Stomach (tissue), 9 donors: ENCODE measurements around the gene COA8. TPM values are rescaled to one million over a fixed set of nuclear protein-coding genes. Genes with fewer than 3 reads are reported as not detected.

Experiments
- DNase-seq, 2 donors: peaks; one replicate each; pipeline versions ENCODE4 v3.0.0 to v3.0.0-alpha.2; 2013 to 2019
- H3K27ac ChIP-seq, 5 donors: fragments of 200-600 bp in 4 of 5; sonication (generic) in 4 of 5; one replicate each; pipeline ENCODE4 v1.5.1; 2013 to 2019; ENCODE audit warnings: mild to moderate bottlenecking in 1 of 5, moderate library complexity in 1 of 5
- H3K27me3 ChIP-seq, 3 donors: fragments of 200-600 bp; sonication (generic); one replicate each; pipeline ENCODE4 v1.5.1; 2017 to 2019; ENCODE audit warnings: mixed run types in 1 of 3
- H3K36me3 ChIP-seq, 4 donors: fragments of 200-600 bp; sonication (generic); 1 replicate in 3 of 4; 2 replicates in 1 of 4; pipeline ENCODE4 v1.5.1; 2016 to 2019
- H3K4me1 ChIP-seq, 4 donors: fragments of 200-600 bp; sonication (generic); one replicate each; pipeline ENCODE4 v1.5.1; 2016 to 2019
- H3K4me3 ChIP-seq, 4 donors: fragments of 200-600 bp; sonication (generic) in 3 of 4; one replicate each; pipeline ENCODE4 v1.5.1; 2016 to 2019; ENCODE audit warnings: mild to moderate bottlenecking in 1 of 4
- H3K9me3 ChIP-seq, 4 donors: fragments of 200-600 bp; sonication (generic); one replicate each; pipeline ENCODE4 v1.5.1; 2016 to 2019
- EP300 ChIP-seq: sonication (generic); formaldehyde crosslinking; IDR thresholded peaks from one replicate; pipeline ENCODE4 v1.6.1; 2017; ENCODE audit warnings: antibody characterized with exemption
- POLR2A ChIP-seq, 4 donors: fragments of 450-650 bp; IDR thresholded peaks; one replicate each; pipeline ENCODE4 v1.6.1; 2016; ENCODE audit warnings: antibody characterized with exemption in 4 of 4, control low read depth in 2 of 4, mild to moderate bottlenecking in 1 of 4, moderate library complexity in 1 of 4
- POLR2AphosphoS5 ChIP-seq, 3 donors: sonication (generic); formaldehyde crosslinking; IDR thresholded peaks; one replicate each; pipeline ENCODE4 v1.6.1; 2016; ENCODE audit warnings: antibody characterized with exemption in 3 of 3
- WGBS, 5 donors: extraction: QIAGEN DNeasy Blood & Tissue Kit in 3 of 5; methylation state at CpG; one replicate each; pipeline versions ENCODE4 v1.1.5 to v1.1.7; 2013 to 2018; 5-methylcytosine and 5-hydroxymethylcytosine counted together
- intact Hi-C: fragments of 100-400 bp; cut with DNase I; formaldehyde crosslinking; loops from one replicate; pipeline ENCODE4 v1.15.1; 2023; ENCODE audit warnings: low total_unique reads
- polyA plus RNA-seq, 3 donors: library from polyadenylated mRNA; stranded (reverse); fragments of 200-250 nt; gene quantifications; one replicate each; pipeline ENCODE4 v1.2.3, GENCODE V29; 2013
- total RNA-seq, 5 donors: library from RNA; depleted of rRNA; stranded (reverse); fragments of >200 nt; gene quantifications; one replicate each; pipeline versions ENCODE4 v1.1.0 to v1.2.3, GENCODE V29; 2014 to 2016
- TF ChIP-seq, protein P1 (sequence below), 7 experiments: fragments of 450-650 bp in 4 of 7; fragments of 200-600 bp in 3 of 7; sonication (generic) in 3 of 7; IDR thresholded peaks; one replicate each; pipeline ENCODE4 v1.5.1; 2016 to 2019; ENCODE audit warnings: antibody characterized with exemption in 7 of 7, control low read depth in 2 of 7, mild to moderate bottlenecking in 1 of 7
- donor health status: healthy with polysubstance abuse.
- donor health status: Bipolar disorder and iron deficiency.
- donor health status: healthy.

Gene COA8
- total and polyA plus RNA-seq, 8 donors = 6.4 to 96.5 (median 21.0) TPM

GRCh38 chr14:103545915-103546651, 16.7 kb upstream of the COA8 start:
- peaks cover 0 to 7% (median 0%) of the 10 kb centered on the region in 3 donors for H3K27me3 ChIP-seq
- TF ChIP-seq EP300 = no peak
- no peak for TF ChIP-seq POLR2AphosphoS5 (IDR thresholded peaks at IDR 0.05)
- no peak for TF ChIP-seq POLR2A (IDR thresholded peaks at IDR 0.05)
- TF ChIP-seq, protein P1, sequence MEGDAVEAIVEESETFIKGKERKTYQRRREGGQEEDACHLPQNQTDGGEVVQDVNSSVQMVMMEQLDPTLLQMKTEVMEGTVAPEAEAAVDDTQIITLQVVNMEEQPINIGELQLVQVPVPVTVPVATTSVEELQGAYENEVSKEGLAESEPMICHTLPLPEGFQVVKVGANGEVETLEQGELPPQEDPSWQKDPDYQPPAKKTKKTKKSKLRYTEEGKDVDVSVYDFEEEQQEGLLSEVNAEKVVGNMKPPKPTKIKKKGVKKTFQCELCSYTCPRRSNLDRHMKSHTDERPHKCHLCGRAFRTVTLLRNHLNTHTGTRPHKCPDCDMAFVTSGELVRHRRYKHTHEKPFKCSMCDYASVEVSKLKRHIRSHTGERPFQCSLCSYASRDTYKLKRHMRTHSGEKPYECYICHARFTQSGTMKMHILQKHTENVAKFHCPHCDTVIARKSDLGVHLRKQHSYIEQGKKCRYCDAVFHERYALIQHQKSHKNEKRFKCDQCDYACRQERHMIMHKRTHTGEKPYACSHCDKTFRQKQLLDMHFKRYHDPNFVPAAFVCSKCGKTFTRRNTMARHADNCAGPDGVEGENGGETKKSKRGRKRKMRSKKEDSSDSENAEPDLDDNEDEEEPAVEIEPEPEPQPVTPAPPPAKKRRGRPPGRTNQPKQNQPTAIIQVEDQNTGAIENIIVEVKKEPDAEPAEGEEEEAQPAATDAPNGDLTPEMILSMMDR (IDR thresholded peaks at IDR 0.05) = no peak
- H3K4me3 ChIP-seq = no peak overlapping the region
- intact Hi-C loops = loop anchor here (2.0 to 10.0 kb wide), 2 partner anchors 27 to 51 kb away; no protein-coding TSS in a partner anchor
- no peaks in the 10 kb centered on the region for H3K9me3 ChIP-seq
- H3K27ac ChIP-seq = no peak overlapping the region
- DNase-seq = peak in 1 of 2 donors; percentile 21
- 78 to 84% (median 82%) methylated on average over 7 to 27 of the region's 27 CpGs for WGBS, 5 donors
- peaks cover 59 to 85% (median 65%) of the 10 kb centered on the region in 4 donors for H3K4me1 ChIP-seq
- no peaks in the 10 kb centered on the region for H3K36me3 ChIP-seq

- Histone ChIP-seq H3K27me3 (peaks cover 0 to 6% (median 0%) of the 10 kb centered on the region in 3 donors), H3K9me3 (no peaks in the 10 kb centered on the region), H3K36me3 (no peaks in the 10 kb centered on the region), H3K4me3 (no peak overlapping the region), H3K4me1 (peaks cover 53 to 85% (median 62%) of the 10 kb centered on the region in 4 donors), H3K27ac (no peak overlapping the region)
- WGBS, 5 donors = 17 to 27% (median 22%) methylated on average over 6 to 21 of the region's 21 CpGs
- DNase-seq = peak; percentile 80 to 89
- TF ChIP-seq, protein P1 (IDR thresholded peaks at IDR 0.05) = peak in 5 of 7 experiments; percentile 80 to 97 (median 90)
- TF ChIP-seq POLR2AphosphoS5 (IDR thresholded peaks at IDR 0.05) = peak in 1 of 3 donors; percentile 71
- no peak for TF ChIP-seq EP300
- intact Hi-C loops = loop anchor here (2.0 to 10.0 kb wide), 2 partner anchors 28 to 52 kb away; no protein-coding TSS in a partner anchor
These were observed 15.9 kb upstream of the COA8 start for GRCh38 chr14:103546652-103547454.

DNA sequence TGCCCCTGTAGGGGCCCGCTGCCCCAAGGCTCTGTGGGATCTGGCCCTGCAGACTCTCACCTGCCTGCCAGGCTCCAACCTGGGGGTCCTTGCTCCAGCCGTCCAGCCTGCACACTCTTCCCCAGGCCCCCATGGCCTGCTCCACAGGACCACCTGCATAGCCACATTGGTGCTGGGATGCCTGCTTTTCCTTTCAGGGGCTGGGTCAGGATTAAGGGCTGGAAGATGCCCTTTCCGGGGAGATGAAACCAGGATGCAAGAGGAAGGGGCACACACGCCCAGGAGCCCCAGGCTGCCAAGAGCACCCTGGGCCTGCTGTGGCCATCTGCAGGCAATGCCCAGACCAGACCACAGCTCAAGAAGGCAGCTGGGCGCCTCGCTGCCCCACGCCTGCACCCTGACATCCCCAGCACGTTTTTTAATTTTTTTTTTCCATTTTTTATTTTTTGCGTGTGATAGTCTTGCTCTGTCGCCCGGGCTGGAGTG, 15.3 kb upstream of the COA8 start:
- Histone ChIP-seq H3K9me3 (no peaks in the 10 kb centered on the region), H3K27ac (no peak overlapping the region), H3K4me3 (no peak overlapping the region), H3K36me3 (no peaks in the 10 kb centered on the region), H3K4me1 (peaks cover 48 to 82% (median 61%) of the 10 kb centered on the region in 4 donors), H3K27me3 (no peaks in the 10 kb centered on the region)
- 76 to 90% (median 86%) methylated on average over 10 to 11 of the region's 11 CpGs for WGBS, 5 donors
- TF ChIP-seq EP300 (no peak), POLR2A (IDR thresholded peaks at IDR 0.05) (no peak)
- DNase-seq = peak in 1 of 2 donors; percentile 9
- intact Hi-C loops = loop anchor here (2.0 to 10.0 kb wide), 2 partner anchors 29 to 53 kb away; no protein-coding TSS in a partner anchor

- H3K27ac ChIP-seq = peak overlapping the region in 1 of 5 donors; percentile 90
- 86 to 90% (median 87%) methylated on average over 16 to 18 of the region's 18 CpGs for WGBS, 5 donors
- no peak for DNase-seq
- H3K4me3 ChIP-seq = no peak overlapping the region
- no peaks in the 10 kb centered on the region for H3K27me3 ChIP-seq
- no peaks in the 10 kb centered on the region for H3K9me3 ChIP-seq
- no peaks in the 10 kb centered on the region for H3K36me3 ChIP-seq
- H3K4me1 ChIP-seq = peaks cover 43 to 82% (median 58%) of the 10 kb centered on the region in 4 donors
- no peak for TF ChIP-seq EP300
- TF ChIP-seq POLR2AphosphoS5 (IDR thresholded peaks at IDR 0.05) = no peak
- TF ChIP-seq, protein P1 (IDR thresholded peaks at IDR 0.05) = no peak
- TF ChIP-seq POLR2A (IDR thresholded peaks at IDR 0.05) = no peak
- intact Hi-C loops = loop anchor here (2.0 to 10.0 kb wide), 2 partner anchors 29 to 53 kb away; no protein-coding TSS in a partner anchor
These were observed 14.8 kb upstream of the COA8 start for GRCh38 chr14:103547941-103548462.
